Caco-2 (cell line): ENCODE measurements around the gene PDIA5. TPM values are rescaled to one million over a fixed set of nuclear protein-coding genes. Genes with fewer than 3 reads are reported as not detected.

ENCODE experiments used
- BruUV-seq: library from RNA; stranded (reverse); fragments of 400-500 nt; replicated peaks from 2 replicates; lab custom pipeline; 2021; lab: Mats Ljungman, UMichigan
- CTCF ChIA-PET: fragments of 300-600 bp; sonication (Branson Sonifier 250); formaldehyde crosslinking; loops from one replicate; lab custom pipeline; 2022; ENCODE audit warnings: antibody characterized with exemption; lab: Charles Lee
- POLR2A ChIA-PET: fragments of 300-600 bp; sonication (Branson Sonifier 250); formaldehyde crosslinking; loops from one replicate; lab custom pipeline; 2022; ENCODE audit warnings: antibody characterized with exemption; lab: Charles Lee
- DNase-seq, 2 experiments: peaks; one replicate each; pipeline versions ENCODE4 v3.0.0 to v3.0.0-alpha.2; 2020 to 2022
- H3K27me3 ChIP-seq: replicated peaks from 2 replicates; pipeline ENCODE4 v1.6.0; 2011; ENCODE audit warnings: low read length; ENCODE audit not compliant: control insufficient read depth, insufficient read depth
- H3K36me3 ChIP-seq: 2 replicates; pipeline ENCODE4 v1.5.1; 2011; ENCODE audit warnings: low read length; ENCODE audit not compliant: control insufficient read depth, insufficient read depth
- H3K4me1 ChIP-seq: fragments of 250-450 bp; sonication (Bioruptor Pico); 2 replicates; pipeline ENCODE4 v1.5.1; 2020; ENCODE audit warnings: mild to moderate bottlenecking
- H3K4me3 ChIP-seq: 2 replicates; pipeline ENCODE4 v1.5.1; 2011; ENCODE audit warnings: low read depth, mild to moderate bottlenecking, control low read depth, low read length
- H3K9me3 ChIP-seq: fragments of 250-450 bp; sonication (Bioruptor Pico); 2 replicates; pipeline ENCODE4 v1.5.1; 2020; ENCODE audit warnings: mild to moderate bottlenecking, moderate library complexity
- H3K27ac Mint-ChIP-seq: one replicate; pipeline ENCODE4 v1.8.0; 2022; ENCODE audit warnings: mixed read lengths; ENCODE audit not compliant: unreplicated experiment
- H3K27me3 Mint-ChIP-seq: one replicate; pipeline ENCODE4 v1.8.0; 2022; ENCODE audit warnings: mixed read lengths; ENCODE audit not compliant: insufficient read depth, unreplicated experiment
- H3K36me3 Mint-ChIP-seq: one replicate; pipeline ENCODE4 v1.8.0; 2022; ENCODE audit warnings: mild to moderate bottlenecking, mixed read lengths; ENCODE audit not compliant: insufficient read depth, unreplicated experiment
- H3K4me1 Mint-ChIP-seq: one replicate; pipeline ENCODE4 v1.8.0; 2022; ENCODE audit warnings: low read depth, mixed read lengths; ENCODE audit not compliant: unreplicated experiment
- H3K4me3 Mint-ChIP-seq: one replicate; pipeline ENCODE4 v1.8.0; 2022; ENCODE audit warnings: mild to moderate bottlenecking, moderate library complexity, mixed read lengths; ENCODE audit not compliant: unreplicated experiment
- H3K9me3 Mint-ChIP-seq: one replicate; pipeline ENCODE4 v1.8.0; 2022; ENCODE audit warnings: mixed read lengths; ENCODE audit not compliant: unreplicated experiment
- intact Hi-C: fragments of 100-400 bp; cut with micrococcal nuclease; formaldehyde crosslinking; loops from one replicate; pipeline ENCODE4 v1.10.0; 2022; ENCODE audit not compliant: unreplicated experiment
- total RNA-seq: library from RNA; stranded (reverse); gene quantifications from 2 replicates; pipeline ENCODE4 v1.2.3, GENCODE V29; 2022
- TF ChIP-seq, protein P1 (sequence below), 2 experiments: fragments of 200-600 bp in 1 of 2; IDR thresholded peaks; 1 replicate in 1 of 2; 2 replicates in 1 of 2; pipeline versions ENCODE4 v1.5.1 to v1.8.0; 2011 to 2022; ENCODE audit warnings: antibody characterized with exemption in 1 of 2, control low read depth in 1 of 2, inconsistent platforms in 1 of 2, low read depth in 1 of 2, low read length in 1 of 2, mild to moderate bottlenecking in 1 of 2, moderate library complexity in 1 of 2; ENCODE audit not compliant: insufficient read depth in 1 of 2, severe bottlenecking in 1 of 2, unreplicated experiment in 1 of 2

PDIA5 gene
- total RNA-seq, 1 experiment from 2014 or later = 48.2 TPM

DNA sequence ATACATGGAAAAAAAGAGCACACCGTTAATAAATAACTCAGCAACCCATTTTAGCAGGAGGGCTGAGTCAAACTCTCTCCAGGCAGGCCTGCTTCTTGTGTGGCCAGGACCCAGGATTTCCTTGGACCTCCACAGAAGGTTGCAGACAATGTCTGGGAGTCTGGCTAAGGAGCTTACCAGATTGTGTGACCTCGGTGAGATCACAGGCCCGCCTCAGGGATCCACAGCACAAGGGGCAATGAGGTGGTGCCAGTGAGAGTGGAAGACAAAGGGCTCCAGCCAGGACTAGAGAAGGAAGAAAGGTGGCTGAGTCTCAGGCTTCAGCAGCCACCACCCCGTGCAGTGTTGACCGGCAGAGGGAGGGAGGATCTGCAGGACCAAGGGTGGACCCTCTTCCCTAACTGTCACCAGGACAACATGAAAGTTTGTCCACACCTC, 102.7 kb downstream of the PDIA5 start:
- no peaks in the 10 kb centered on the region for H3K27me3 Mint-ChIP-seq
- ChIA-PET POLR2A (no interaction called here), CTCF (no interaction called here)
- BruUV-seq = no TSS peak
- H3K27ac Mint-ChIP-seq = no peak overlapping the region
- no peaks in the 10 kb centered on the region for H3K9me3 Mint-ChIP-seq
- Histone ChIP-seq H3K9me3 (no peaks in the 10 kb centered on the region), H3K36me3 (no peaks in the 10 kb centered on the region), H3K27me3 (no peaks in the 10 kb centered on the region), H3K4me1 (no peaks in the 10 kb centered on the region), H3K4me3 (no peak overlapping the region)
- intact Hi-C loops = no loop called here
- DNase-seq = no peak
- H3K4me1 Mint-ChIP-seq = no peaks in the 10 kb centered on the region
- TF ChIP-seq, protein P1, sequence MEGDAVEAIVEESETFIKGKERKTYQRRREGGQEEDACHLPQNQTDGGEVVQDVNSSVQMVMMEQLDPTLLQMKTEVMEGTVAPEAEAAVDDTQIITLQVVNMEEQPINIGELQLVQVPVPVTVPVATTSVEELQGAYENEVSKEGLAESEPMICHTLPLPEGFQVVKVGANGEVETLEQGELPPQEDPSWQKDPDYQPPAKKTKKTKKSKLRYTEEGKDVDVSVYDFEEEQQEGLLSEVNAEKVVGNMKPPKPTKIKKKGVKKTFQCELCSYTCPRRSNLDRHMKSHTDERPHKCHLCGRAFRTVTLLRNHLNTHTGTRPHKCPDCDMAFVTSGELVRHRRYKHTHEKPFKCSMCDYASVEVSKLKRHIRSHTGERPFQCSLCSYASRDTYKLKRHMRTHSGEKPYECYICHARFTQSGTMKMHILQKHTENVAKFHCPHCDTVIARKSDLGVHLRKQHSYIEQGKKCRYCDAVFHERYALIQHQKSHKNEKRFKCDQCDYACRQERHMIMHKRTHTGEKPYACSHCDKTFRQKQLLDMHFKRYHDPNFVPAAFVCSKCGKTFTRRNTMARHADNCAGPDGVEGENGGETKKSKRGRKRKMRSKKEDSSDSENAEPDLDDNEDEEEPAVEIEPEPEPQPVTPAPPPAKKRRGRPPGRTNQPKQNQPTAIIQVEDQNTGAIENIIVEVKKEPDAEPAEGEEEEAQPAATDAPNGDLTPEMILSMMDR (IDR thresholded peaks at IDR 0.05; ENCODE audit: insufficient read depth in 1 of 2, low read depth in 1 of 2, low read length in 1 of 2, severe bottlenecking in 1 of 2, unreplicated experiment in 1 of 2) = no peak
- no peak overlapping the region for H3K4me3 Mint-ChIP-seq
- H3K36me3 Mint-ChIP-seq = peaks cover 19% of the 10 kb centered on the region

DNA sequence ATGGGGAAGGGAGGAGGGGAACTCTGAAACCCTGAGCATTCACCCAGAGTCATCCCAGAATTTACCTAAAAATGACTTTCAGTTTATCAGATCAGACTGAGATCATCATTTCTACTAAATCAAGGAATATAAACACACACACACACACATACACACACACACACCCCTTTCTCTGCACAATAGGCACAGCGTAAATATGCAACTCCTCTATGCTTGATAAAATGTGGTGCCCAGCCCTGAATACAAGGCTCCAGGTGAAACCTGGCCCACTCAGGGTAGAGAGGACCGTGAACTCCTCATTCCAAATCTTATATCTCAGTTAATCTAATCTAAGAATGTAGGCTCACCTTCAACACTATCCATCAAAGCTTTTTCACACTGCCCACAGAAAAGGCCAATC, 103.1 kb downstream of the PDIA5 start:
- intact Hi-C loops = no loop called here
- CTCF ChIA-PET = no interaction called here

DNA sequence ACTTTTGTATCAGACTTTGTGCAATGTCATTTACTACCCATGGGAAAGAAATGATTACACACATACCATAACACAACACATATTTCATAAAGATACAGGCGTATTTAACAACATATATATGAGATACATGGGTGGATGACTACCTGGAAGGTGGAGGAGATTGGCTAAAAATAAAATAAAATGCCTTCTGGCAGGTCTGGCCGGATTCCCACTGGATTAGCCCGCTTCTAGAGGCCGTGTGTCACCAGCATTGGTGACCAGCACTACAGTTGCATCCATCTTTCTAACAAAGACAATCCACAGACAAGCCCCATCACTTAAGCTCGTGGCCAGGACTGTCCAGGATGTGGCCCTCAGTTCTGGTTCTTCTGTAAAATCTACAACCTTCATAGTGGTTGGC, 114.0 kb downstream of the PDIA5 start:
- H3K4me3 Mint-ChIP-seq = no peak overlapping the region
- TF ChIP-seq, protein P1 (IDR thresholded peaks at IDR 0.05; ENCODE audit: insufficient read depth in 1 of 2, low read depth in 1 of 2, low read length in 1 of 2, severe bottlenecking in 1 of 2, unreplicated experiment in 1 of 2) = no peak
- no peaks in the 10 kb centered on the region for H3K27me3 ChIP-seq

More for the DNA sequence above, 103.1 kb downstream of the PDIA5 start:
- Mint-ChIP-seq H3K4me1 (no peaks in the 10 kb centered on the region), H3K9me3 (no peaks in the 10 kb centered on the region), H3K27ac (no peak overlapping the region), H3K4me3 (no peak overlapping the region), H3K36me3 (peaks cover 14% of the 10 kb centered on the region), H3K27me3 (no peaks in the 10 kb centered on the region)
- no peaks in the 10 kb centered on the region for H3K27me3 ChIP-seq
- TF ChIP-seq, protein P1 (IDR thresholded peaks at IDR 0.05; ENCODE audit: insufficient read depth in 1 of 2, low read depth in 1 of 2, low read length in 1 of 2, severe bottlenecking in 1 of 2, unreplicated experiment in 1 of 2) = no peak
- H3K36me3 ChIP-seq = no peaks in the 10 kb centered on the region
- BruUV-seq = no TSS peak
- POLR2A ChIA-PET = no interaction called here
- DNase-seq = no peak
- H3K9me3 ChIP-seq = no peaks in the 10 kb centered on the region
- H3K4me3 ChIP-seq = no peak overlapping the region
- H3K4me1 ChIP-seq = no peaks in the 10 kb centered on the region

More for the DNA sequence above, 114.0 kb downstream of the PDIA5 start:
- ChIA-PET POLR2A (no interaction called here), CTCF (no interaction called here)
- Mint-ChIP-seq H3K27ac (no peak overlapping the region), H3K27me3 (no peaks in the 10 kb centered on the region), H3K36me3 (no peaks in the 10 kb centered on the region), H3K4me1 (no peaks in the 10 kb centered on the region), H3K9me3 (no peaks in the 10 kb centered on the region)
- Histone ChIP-seq H3K4me3 (no peak overlapping the region), H3K4me1 (no peaks in the 10 kb centered on the region), H3K36me3 (no peaks in the 10 kb centered on the region), H3K9me3 (no peaks in the 10 kb centered on the region)
- no TSS peak for BruUV-seq
- intact Hi-C loops = no loop called here
- no peak for DNase-seq
